Fibroblast of skin of scalp (primary cell): ENCODE results near the gene SLC5A10.

Source experiments
- DNase-seq: peaks from one replicate; pipeline ENCODE4 v3.0.0-alpha.2; 2013

SLC5A10 gene

DNA sequence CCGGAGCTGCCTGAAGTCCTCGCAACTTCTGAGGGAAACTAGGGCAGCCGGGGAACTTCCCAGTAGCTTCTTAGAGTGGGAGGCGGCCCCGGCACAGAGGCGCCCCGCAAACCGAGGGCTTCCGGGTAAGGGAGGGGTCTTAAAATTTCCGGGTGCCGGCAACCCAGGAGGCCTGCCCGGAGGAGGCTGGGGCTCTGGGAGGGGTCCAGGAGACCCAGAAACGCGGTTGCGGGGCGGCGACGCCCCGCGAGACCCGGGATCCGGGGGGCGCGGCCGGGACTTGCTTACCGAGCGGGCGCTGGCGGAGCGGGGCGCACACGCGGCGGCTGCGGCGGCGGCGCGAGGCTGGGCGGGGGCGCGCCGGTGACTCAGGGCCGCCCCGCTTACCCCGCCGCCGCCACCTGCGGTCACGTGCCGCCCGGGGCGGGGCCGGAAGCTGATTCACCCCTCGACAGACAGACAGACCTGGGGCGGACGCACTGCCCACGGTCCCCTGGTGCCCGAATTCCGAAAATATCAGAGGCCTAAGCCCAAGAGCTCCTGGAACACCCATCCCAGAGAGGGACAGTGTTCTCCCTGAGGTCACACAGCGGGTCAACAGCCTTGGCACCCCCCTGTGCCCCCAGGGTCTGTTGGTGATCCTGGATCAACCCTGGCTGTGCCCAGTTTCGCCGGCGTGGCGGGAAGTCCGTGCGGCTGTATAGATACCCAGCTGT is 52.6 kb downstream of the SLC5A10 start, which contains the start of gene FAM83G:
FAM83G (minus strand) TSS at position 344 of the 716 bp plus-strand sequence. CDS start 723 bp downstream, outside the sequence.
- peak; percentile 57 for DNase-seq

GRCh38 chr17:19005137-19005773 is 53.3 kb downstream of the SLC5A10 start:
- no peak for DNase-seq

DNA sequence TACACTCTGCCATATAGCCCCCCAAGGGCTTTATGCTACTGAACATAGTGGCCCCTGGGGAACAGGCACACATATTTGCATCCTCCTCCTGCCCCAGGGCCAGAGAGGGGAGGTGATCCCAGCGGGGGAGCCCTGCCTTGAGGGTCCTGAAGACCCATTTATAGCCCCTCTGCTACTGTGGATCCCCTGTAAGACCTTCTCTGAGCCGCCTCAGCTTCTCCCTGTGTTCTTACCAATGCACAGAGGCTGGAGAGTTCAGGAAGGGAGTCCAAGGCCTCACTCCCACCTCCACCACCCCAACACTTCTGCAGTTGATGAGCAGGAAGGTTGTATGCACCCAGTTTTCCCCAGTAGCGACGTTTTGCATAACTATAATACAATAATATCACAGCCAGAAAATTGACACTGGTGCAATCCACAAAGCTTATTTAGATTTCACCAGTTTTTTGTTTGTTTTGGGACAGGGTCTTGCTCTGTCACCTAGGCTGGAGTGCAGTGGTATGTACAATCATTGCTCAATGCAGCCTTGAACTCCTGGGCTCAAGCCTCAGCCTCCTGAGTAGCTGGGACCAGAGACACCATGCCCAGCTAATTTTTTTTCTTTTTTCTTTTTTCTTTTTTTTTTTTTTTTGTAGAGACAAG is 53.9 kb downstream of the SLC5A10 start:
- no peak for DNase-seq

- no peak for DNase-seq
Observed at GRCh38 chr17:19006698-19007097, 54.7 kb downstream of the SLC5A10 start.

DNA sequence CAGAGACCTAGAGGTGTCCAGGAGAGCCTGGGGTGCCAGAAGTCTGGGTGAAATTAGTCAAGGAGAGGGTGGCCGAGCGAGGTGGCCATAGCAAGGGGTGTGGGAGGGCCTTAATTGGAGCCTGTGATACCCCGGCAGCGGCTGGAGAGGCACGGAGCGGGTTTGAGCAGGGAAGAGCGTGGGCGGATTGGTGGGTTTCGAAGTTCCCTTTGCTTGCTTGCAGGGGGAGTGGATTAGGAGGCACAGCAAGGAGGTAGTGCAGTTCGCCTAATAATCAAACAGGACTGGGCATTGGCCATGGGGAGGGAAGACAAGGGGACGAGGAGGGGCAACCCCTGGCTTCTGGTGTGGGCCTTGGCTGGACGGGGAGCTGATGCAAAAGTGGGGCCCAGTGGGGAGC is 58.0 kb downstream of the SLC5A10 start:
- no peak for DNase-seq

- no peak for DNase-seq
Observed at GRCh38 chr17:19010729-19011505, 59.0 kb downstream of the SLC5A10 start.

DNA sequence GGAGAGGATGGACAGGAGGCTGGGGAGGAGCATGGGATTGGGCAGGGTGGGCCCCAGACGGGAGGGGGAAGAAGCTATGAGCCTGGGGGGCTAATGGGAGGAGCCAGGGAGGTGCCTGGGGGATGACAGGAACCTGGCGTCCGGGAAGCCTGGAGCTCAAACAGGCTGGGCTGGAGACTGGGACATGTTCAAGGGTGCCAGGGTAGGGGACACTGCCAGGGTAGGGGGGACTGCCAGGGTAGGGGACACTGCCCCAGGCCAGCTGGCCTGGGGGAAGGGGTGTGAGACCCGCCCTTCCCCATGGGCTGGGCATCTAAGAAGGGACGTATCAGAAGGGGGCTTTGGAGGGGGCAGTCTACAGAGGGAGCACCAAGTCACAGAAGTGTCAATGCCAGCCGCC is 59.6 kb downstream of the SLC5A10 start:
- DNase-seq, result no peak

DNA sequence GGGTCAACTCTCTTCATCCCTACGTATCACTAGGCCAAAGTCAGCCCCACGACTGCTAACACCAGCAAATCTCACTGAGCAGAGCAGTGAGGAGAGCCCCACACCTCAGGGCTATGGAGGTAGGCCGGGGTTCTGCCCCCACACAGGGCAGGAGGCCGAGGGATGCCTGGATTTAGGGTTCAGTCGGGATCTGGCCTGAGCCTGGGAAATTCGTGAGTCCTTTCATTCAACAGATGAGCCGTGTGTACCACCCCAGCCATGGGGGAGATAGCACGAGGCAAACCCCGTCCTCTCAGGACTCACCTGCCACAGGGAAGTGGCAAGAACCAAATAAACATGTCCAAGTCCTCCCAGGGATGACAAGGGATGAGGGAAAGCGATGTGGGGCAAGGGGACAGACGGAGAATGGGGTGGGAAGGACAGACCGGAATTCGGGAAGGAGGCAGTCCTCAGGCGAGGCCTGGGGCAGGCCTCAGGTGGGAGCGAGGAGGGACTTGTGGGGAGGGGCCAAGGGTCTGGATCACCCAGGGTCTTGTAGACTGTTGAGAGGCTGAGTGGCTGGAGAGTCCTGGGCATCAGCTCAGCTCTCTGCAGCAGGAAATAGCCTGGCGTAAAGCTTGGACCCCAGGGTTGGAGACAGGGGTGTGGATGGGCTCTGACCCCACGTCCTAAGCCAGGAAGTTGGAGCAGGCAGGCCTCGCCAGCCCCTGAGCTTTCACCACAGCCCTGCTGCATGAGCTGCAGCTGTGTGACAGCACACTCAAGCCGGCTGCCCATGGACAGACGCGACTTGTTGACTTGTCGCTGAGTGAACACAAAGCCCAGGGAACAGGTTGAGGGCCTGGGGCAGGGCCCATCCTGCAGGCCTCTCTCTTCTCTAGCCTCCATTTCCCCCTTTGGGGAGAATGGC is 60.5 kb downstream of the SLC5A10 start:
- DNase-seq, result no peak

DNA sequence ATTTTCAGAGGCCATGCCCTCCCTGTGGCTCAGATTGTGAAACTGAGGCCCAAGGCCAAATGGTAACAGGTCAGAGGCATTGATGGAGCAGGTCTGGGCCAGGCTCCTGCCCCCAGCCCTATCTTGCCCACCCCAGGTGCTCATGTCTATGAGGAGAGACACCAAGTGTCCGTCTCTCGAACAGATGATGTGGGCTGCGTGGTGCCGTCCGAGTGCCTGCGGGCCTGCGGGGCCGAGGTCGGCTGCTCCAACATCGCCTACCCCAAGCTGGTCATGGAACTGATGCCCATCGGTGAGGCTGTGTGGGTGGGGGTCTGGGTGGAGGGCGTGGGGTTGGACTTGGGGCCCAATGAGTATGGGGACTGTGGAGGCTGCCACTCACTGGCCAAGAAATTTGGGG is 61.3 kb downstream of the SLC5A10 start:
- no peak for DNase-seq

DNA sequence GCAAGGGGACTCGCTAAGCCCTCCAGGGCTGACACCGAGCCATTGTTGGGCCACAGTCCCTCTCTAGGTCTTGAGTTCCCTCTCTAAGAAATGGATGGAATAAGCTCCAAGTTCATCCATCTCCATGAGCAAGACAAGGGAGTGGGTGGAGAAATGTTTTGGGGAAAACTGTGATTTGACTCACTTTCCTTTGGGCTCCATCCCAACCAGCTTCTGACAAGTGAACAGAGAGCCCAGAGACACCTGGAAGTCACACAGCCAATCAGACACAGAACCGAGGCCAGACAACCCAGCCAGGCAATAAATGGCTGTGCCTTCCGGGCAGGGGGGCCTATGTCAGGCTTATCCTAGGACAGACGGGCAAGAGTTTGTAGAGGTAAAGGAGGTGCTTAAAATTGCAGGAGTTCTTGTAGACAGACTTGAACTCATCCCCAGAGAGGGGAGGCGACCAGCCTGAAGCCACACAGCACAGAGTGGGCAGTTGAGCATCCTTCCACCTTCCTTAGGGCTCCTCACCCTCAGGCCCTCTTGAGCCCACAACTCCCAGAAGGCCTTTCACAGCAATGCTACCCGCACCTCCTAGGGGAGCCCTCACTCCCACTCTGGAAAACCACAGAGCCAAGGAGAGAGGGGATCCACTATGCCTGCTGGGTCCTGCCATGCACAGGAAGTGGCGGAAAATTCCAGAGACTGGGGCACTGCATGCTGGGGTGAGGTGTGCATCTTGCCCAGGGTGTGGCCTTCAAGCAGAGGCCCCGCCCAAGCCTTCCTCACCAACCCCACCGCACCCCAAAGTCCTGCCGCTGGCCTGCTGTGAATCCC is 62.1 kb downstream of the SLC5A10 start:
- no peak for DNase-seq

DNA sequence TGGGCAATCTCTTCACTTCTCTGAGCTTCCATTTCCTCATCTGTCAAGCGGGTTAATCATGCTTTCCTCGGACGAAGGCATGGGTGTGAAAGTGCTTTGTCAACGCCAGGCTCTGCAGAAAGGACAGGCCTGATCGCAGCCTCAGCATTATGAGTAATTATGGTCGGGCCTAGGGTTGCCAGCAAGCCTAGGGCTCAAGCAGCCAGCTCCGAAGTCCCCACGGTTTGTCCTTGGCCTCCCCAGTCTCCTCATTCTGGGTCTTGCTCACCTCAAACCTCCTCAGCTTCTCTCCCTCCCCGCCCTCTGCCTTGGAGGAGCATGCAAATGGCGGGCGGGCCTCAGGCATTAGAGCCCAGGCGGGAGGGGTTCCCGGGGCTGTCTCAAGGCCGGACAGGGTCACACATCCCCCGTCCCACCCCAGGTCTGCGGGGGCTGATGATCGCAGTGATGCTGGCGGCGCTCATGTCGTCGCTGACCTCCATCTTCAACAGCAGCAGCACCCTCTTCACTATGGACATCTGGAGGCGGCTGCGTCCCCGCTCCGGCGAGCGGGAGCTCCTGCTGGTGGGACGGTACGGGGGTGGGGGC is 62.8 kb downstream of the SLC5A10 start:
- no peak for DNase-seq

DNA sequence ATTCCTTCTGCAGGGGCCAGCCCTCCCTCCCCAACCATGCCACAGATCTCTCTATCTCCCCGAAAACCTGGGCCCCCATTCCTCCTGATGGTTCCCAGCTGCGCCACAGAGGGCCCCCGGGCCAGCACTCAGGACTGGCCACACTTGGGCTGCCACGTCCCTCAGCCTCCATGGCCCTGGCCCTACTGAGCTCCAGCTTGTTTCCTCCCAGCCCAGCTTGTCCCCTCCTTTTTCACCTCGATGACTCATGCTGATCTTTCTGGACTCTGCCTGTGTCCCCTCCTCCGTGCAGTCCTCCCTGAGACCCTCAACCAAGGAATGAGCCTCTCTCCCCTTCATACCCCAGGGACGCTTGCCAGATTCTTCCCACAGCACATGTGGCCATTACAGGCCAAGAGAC is 63.5 kb downstream of the SLC5A10 start:
- DNase-seq, result no peak

DNA sequence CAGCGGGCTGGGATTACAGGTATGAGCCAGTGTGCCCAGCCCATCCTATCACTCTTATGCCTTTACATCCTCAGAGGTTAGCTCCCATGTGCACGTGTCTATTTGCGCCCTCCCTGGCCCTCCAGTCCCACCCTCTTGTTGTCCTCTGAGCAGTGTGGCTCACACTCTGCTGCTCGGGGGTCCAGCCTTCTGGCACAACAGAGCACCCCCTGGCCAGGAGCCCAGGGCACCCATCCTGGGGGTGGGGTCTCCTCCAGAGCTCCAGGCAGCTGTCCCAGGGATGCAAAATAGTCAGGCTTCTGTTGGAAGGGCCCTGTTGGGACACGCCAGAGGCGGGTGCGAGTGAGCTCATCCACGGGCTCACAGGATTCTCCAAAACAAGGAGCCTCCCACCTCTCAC is 64.3 kb downstream of the SLC5A10 start:
- DNase-seq, result no peak

DNA sequence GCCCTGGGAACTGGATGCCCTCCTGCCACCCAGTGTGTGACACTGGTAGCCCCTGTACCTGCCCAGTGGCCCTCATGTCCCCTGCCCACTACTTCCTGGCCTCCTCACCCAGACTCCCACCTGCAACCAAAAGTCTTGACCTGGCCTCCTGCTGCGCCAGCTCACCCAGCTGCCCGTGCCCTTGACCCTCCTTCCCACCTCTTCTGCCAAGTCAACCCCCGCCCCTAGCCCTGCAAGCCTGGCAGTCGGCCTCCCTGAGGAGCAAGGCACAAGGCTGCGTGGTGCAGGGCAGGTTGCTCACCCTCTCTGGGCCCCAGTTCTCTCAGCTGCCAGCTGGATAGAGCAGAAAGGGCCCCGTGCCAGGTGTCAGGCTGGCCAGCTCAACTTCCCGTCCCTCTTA is 64.9 kb downstream of the SLC5A10 start:
- no peak for DNase-seq

- no peak for DNase-seq
Observed at GRCh38 chr17:19017401-19017800, 65.4 kb downstream of the SLC5A10 start.

DNA sequence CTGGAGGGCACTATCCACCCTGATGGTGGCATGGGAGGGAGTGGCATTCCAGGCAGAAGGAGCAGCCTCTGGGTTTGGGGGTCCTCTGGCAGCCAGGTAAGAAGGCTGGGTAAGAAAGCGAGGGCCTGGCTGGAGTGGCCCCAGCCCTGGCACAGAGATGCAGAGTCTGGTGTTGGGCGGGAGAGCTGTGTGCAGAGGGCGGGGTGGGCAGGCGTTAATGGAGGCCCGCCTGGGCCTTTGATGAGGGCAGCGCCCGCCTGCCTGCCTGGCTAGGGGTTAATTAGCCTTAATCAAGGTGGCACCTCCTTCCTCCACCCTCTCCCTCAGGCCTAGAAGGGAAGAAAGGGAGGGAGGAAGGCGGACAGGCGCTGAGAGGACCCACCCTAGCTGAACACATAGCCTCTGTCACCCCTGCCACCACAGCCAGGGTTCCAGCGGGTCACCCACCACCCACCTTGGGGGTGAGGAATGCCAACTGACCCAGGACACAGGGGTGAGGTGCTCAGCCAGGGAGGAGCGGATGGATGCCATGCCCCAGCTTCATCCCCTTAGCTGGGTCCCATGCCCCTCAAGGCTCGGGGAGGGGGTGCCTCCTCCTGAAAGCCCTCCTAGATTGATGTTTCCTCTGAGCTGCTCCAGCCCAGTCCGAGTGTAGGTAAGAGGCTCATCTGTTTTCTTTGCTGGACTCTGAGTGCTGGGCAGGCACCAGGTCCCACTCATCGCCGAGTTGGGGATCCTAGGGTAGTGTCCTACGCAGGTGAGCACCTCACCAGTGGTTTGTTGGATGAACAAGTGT is 66.0 kb downstream of the SLC5A10 start:
- no peak for DNase-seq

DNA sequence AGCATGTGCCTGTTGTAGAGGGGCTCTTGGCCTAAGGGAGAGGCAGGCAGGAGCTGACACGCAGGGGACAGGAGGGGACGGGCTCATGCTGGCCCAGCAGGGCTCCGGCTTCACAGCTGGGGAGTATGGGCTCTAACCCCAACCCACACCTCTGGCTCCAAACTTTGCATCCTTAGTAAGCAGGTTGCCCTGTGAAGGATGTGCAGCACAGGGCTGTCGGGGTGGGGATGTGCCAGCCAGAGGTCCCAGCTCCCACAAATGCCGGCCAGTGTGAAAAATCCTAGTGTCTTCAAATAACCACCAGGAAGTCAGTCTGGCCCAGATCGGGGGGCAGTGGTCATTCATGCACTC is 66.6 kb downstream of the SLC5A10 start:
- DNase-seq, result no peak

DNA sequence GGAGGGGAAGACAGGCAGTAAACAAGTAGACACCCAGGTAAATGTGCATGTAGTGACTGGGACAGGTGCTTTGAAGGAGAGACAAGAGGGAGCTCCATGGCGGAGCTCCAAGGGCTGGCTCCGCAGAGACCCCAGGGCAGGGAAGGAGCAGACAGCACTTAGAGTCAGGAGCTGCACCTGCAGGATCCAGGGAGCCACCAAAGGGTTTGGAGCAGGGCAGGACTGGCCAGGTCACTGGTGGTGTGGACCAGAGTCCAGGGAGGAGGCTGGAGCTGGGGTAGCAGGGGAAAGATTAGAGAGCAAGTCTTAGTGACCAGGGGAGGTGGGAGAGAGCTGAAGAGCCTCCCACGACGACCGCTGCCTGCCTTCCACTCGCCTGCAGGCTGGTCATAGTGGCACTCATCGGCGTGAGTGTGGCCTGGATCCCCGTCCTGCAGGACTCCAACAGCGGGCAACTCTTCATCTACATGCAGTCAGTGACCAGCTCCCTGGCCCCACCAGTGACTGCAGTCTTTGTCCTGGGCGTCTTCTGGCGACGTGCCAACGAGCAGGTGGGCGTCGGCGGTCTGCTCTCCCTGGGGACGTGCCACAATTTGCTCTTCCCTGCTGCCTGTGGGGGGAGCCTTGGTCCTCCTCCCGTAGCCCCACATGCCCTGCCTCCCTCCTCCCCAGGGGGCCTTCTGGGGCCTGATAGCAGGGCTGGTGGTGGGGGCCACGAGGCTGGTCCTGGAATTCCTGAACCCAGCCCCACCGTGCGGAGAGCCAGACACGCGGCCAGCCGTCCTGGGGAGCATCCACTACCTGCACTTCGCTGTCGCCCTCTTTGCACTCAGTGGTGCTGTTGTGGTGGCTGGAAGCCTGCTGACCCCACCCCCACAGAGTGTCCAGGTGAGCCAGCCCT is 67.3 kb downstream of the SLC5A10 start:
- DNase-seq, result no peak

DNA sequence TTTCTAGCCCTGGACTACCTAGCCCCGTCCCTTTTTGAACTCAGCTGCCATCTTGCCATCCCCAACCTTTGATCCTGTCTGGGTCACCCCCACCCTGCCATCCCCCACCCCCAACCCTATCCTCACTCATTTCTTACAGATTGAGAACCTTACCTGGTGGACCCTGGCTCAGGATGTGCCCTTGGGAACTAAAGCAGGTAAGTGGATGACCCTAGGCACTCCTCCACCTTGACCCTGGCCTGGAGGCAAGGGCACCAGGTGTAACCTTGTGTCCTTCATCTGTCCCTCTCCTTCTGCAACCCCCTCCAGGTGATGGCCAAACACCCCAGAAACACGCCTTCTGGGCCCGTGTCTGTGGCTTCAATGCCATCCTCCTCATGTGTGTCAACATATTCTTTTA is 68.1 kb downstream of the SLC5A10 start:
- DNase-seq, result no peak
